GM10266 (cell line): ENCODE data around the gene DUS2.

ENCODE experiments used
- DNase-seq: peaks from one replicate; pipeline ENCODE4 v3.0.0; 2012; ENCODE audit errors: extremely low spot score
- CTCF ChIP-seq: IDR thresholded peaks from 2 replicates; pipeline ENCODE4 v1.5.1; 2012; ENCODE audit warnings: mild to moderate bottlenecking, low read depth; ENCODE audit not compliant: control insufficient read depth, insufficient read depth; ENCODE audit errors: missing control alignments

DUS2 gene

GRCh38 chr16:68037841-68038597, 14.9 kb downstream of the DUS2 start:
- no peak for TF ChIP-seq CTCF
- peak; percentile 28 for DNase-seq

- TF ChIP-seq CTCF, result peak; percentile 83
- peak; percentile 81 for DNase-seq
Measured at GRCh38 chr16:68040506-68041288, 17.6 kb downstream of the DUS2 start.

- no peak for DNase-seq
- TF ChIP-seq CTCF, result no peak
Measured at GRCh38 chr16:68041783-68042182, 18.7 kb downstream of the DUS2 start.

GRCh38 chr16:68046106-68046505, 23.0 kb downstream of the DUS2 start:
- DNase-seq, result no peak
- TF ChIP-seq CTCF, result no peak

GRCh38 chr16:68047987-68048386, 24.9 kb downstream of the DUS2 start:
- DNase-seq, result no peak
- no peak for TF ChIP-seq CTCF

- no peak for DNase-seq
- no peak for TF ChIP-seq CTCF
Measured at GRCh38 chr16:68049449-68049848, 26.4 kb downstream of the DUS2 start.

- TF ChIP-seq CTCF, result no peak
- no peak for DNase-seq
Measured at GRCh38 chr16:68055395-68055794, 32.3 kb downstream of the DUS2 start.
